AG04449 (cell line): ENCODE results near the gene IKZF5.

Source experiments
- CTCF ChIA-PET: fragments of 350-600 bp; formaldehyde crosslinking; extraction: SDS; loops from one replicate; lab custom pipeline; 2021; ENCODE audit warnings: antibody characterized with exemption; lab: Yijun Ruan, JAX
- POLR2A ChIA-PET: fragments of 400-600, 350-600 bp; formaldehyde crosslinking; extraction: SDS; loops from one replicate; lab custom pipeline; 2020; ENCODE audit warnings: antibody characterized with exemption, inconsistent platforms; lab: Yijun Ruan, JAX
- DNase-seq: peaks from one replicate; pipeline ENCODE4 v3.0.0-alpha.2; 2010; ENCODE audit warnings: low read depth, low spot score
- H3K4me3 ChIP-seq: 2 replicates; pipeline ENCODE4 v1.5.1; 2011; ENCODE audit warnings: low read depth, mild to moderate bottlenecking, control low read depth, low read length
- CTCF ChIP-seq: IDR thresholded peaks from one replicate; pipeline ENCODE4 v1.5.1; 2011; ENCODE audit warnings: mild to moderate bottlenecking, moderate library complexity, low read length, control low read depth, inconsistent platforms; ENCODE audit not compliant: insufficient read depth; ENCODE audit errors: missing control alignments

Gene IKZF5

GRCh38 chr10:123027861-123028260, 19.3 kb upstream of the IKZF5 start:
- TF ChIP-seq CTCF = no peak
- H3K4me3 ChIP-seq = no peak overlapping the region
- CTCF ChIA-PET = interaction anchor here (2.9 kb wide), 1 partner anchor 15 kb away, joined by 14 read pairs; no protein-coding TSS in a partner anchor
- DNase-seq = no peak
- POLR2A ChIA-PET = no interaction called here

- POLR2A ChIA-PET = no interaction called here
- CTCF ChIA-PET = interaction anchor here (2.9 kb wide), 1 partner anchor 16 kb away, joined by 14 read pairs; no protein-coding TSS in a partner anchor
- TF ChIP-seq CTCF = no peak
- H3K4me3 ChIP-seq = no peak overlapping the region
- no peak for DNase-seq
Measured at GRCh38 chr10:123026302-123026701, 17.7 kb upstream of the IKZF5 start.

- DNase-seq = no peak
- ChIA-PET POLR2A (no interaction called here), CTCF (interaction anchor here (1.2 to 1.8 kb wide), 2 partner anchors 16 to 19 kb away, joined by 3 to 4 read pairs; no protein-coding TSS in a partner anchor)
- no peak overlapping the region for H3K4me3 ChIP-seq
- no peak for TF ChIP-seq CTCF
Measured at GRCh38 chr10:123024540-123024939, 15.9 kb upstream of the IKZF5 start.

DNA sequence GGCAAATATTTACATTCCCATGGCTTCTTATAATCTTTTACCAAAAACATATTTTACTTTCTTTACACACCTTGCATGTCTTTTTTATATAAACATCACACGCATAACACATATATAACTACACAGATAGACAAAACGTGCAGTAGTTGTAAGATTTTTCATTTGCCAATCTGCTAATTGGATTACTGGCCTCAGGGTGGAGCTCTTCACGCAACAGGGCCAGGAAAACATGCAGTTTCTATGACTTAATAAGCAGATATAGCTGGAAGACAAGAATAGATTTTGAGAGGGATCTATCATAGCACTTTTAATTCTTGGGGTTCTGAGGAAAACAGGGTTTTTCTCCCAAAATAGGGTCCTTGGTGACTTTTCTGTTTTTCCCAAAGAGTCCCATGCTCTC, 12.9 kb upstream of the IKZF5 start:
- peak; percentile 18 for TF ChIP-seq CTCF
- no peak for DNase-seq
- no peak overlapping the region for H3K4me3 ChIP-seq
- ChIA-PET POLR2A (no interaction called here), CTCF (interaction anchor here (1.3 to 1.7 kb wide), 3 partner anchors 10 to 537 kb away, joined by 3 to 8 read pairs (median 4); no protein-coding TSS in a partner anchor)

DNA sequence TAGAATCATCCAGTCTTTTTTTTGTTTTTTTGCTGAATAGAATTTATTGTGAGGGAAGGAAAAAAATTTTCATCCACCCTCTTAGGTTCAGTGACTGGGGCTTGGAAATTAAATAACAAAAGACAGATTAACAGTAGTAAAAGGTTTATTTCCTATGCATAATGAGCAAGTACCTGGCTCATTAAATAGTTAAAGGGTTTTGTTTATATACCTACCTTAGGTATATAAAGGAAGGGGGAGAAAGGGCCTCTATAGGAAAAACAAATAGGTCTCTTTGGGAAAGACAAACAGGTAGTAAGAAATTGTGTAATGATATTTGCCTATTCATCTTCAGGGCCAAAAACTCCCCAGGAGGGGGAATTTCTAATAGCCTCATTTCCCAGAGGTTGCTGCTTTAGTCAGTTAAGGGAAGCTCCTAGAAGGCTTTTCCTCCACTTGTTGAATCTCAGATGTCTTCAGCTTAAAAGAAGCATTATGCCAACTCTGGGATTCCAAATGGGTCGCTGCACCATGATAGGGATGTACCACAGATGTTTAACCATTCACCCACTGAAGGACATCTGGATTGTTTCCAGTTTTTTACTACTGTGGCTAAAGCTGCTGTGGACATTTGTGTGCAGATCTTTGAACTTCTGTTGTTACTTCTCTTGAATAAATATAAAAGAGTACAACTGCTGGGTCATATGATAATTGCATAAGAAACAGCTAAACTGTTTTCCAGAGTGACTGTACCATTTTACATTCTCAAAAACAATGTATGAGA, 11.5 kb upstream of the IKZF5 start:
- ChIA-PET CTCF (interaction anchor here (1.6 kb wide), 1 partner anchor 25 kb away, joined by 4 read pairs; no protein-coding TSS in a partner anchor), POLR2A (no interaction called here)
- no peak for TF ChIP-seq CTCF
- DNase-seq = no peak
- no peak overlapping the region for H3K4me3 ChIP-seq

GRCh38 chr10:123019264-123019663, 10.7 kb upstream of the IKZF5 start:
- CTCF ChIA-PET = interaction anchor here (1.6 kb wide), 1 partner anchor 26 kb away, joined by 4 read pairs; no protein-coding TSS in a partner anchor
- no peak for TF ChIP-seq CTCF
- DNase-seq = no peak
- POLR2A ChIA-PET = no interaction called here
- no peak overlapping the region for H3K4me3 ChIP-seq
